Measurements from ENCODE around the gene NCOR1. TPM values are rescaled to one million over a fixed set of nuclear protein-coding genes. Genes with fewer than 3 reads are reported as not detected.

NCOR1 gene
- total and polyA plus RNA-seq, 9 of the 15 experiments (the other 6 are each of a cell fraction or from before 2014, with no cell fraction given): 20.2 to 66.5 (median 50.9) TPM

GRCh38 chr17:16214190-16215001, 938 bp downstream of the NCOR1 start:
- ATAC-seq: no peak
- Histone ChIP-seq H3K79me2 (ENCODE audit: control insufficient read depth, insufficient read depth, low read length) (peaks cover 94% of the 10 kb centered on the region), H3K9me1 (ENCODE audit: control insufficient read depth, insufficient read depth, low read length) (no peaks in the 10 kb centered on the region), H3K27me3 (ENCODE audit: control insufficient read depth in 2 of 2, insufficient read depth in 2 of 2, low read length in 2 of 2) (no peaks in the 10 kb centered on the region), H3K9ac (ENCODE audit: insufficient read depth in 1 of 2, low read depth in 2 of 2, low read length in 2 of 2) (peak overlapping the region; percentile 96 to 99), H3K36me3 (ENCODE audit: control insufficient read depth, insufficient read depth, low read length) (peaks cover 6% of the 10 kb centered on the region; the same call in 1 of the 3 replicates), H3K4me1 (replicated peaks in 1 of 2; ENCODE audit: control insufficient read depth in 2 of 2, insufficient read depth in 2 of 2, low read length in 2 of 2) (peaks cover 0 to 12% of the 10 kb centered on the region in 2 experiments; a peak in 2 of 5 replicates), H3K4me3 (peak overlapping the region; percentile 97), H3K9me3 (replicated peaks; ENCODE audit: control insufficient read depth, insufficient read depth, low read depth, low read length) (no peaks in the 10 kb centered on the region), H3K4me2 (ENCODE audit: insufficient read depth, low read length) (peak overlapping the region; percentile 84), H3K27ac (ENCODE audit: extremely low read depth, low read depth, low read length) (peak overlapping the region; percentile 97), H4K20me1 (replicated peaks; ENCODE audit: control insufficient read depth, insufficient read depth, low read length) (0 out of 2 replicates have a peak, but pooled peaks cover 3% of the 10 kb centered on the region), H2AFZ (ENCODE audit: low read depth, low read length) (peak overlapping the region; percentile 78; the same call in 1 of the 2 replicates)
- in situ Hi-C loops (cut with MboI) (no loop called here), intact Hi-C loops (cut with micrococcal nuclease) (loop anchor here (5.0 to 10.0 kb wide), 2 partner anchors 73 to 210 kb away; no protein-coding TSS in a partner anchor)
- BruUV-seq (replicated peaks): no TSS peak
- no peak for FAIRE-seq
- TF ChIP-seq ZNF24 (IDR thresholded peaks at IDR 0.05) (0 out of 2 replicates have a peak, but pooled peaks have one; percentile 21), BRF2 (IDR thresholded peaks at IDR 0.05; ENCODE audit: borderline replicate concordance, insufficient read depth, insufficient read length) (no peak), TEAD2 (tag; IDR thresholded peaks at IDR 0.05) (no peak), YY1 (IDR thresholded peaks at IDR 0.05; ENCODE audit: borderline replicate concordance in 1 of 3, control insufficient read depth in 1 of 3, extremely low read depth in 1 of 3, insufficient read depth in 3 of 3, insufficient read length in 1 of 3, insufficient replicate concordance in 2 of 3, low read depth in 1 of 3, low read length in 2 of 3) (peak in 1 of 3 experiments; percentile 32), ZNF407 (IDR thresholded peaks at IDR 0.05; ENCODE audit: low read depth) (no peak)
- POLR2A ChIA-PET: interaction anchor here (1.6 kb wide), 1 partner anchor 168 kb away, joined by 10 read pairs; no protein-coding TSS in a partner anchor
- no peak for DNase-seq (ENCODE audit: extremely low read depth in 1 of 4, low spot score in 3 of 4)
- CTCF ChIA-PET (ENCODE audit: low intra/inter-chr PET ratio): no interaction called here
- WGBS (ENCODE audit: insufficient coverage, low coverage, missing lambda C conversion rate): under 1% methylated on average over 16 of the region's 16 CpGs
